A549 treated with ZK216348 at 1 μM for 4 hours (cell line): ENCODE measurements around the gene POLE2. TPM values are rescaled to one million over a fixed set of nuclear protein-coding genes. Genes with fewer than 3 reads are reported as not detected.

Experiments used
- total RNA-seq: library from RNA; stranded (reverse); fragments of 200-300 nt; extraction: Qiagen RNA extraction; gene quantifications from 5 replicates; pipeline ENCODE4 v1.2.3, GENCODE V29; 2022; ENCODE audit warnings: low read depth

POLE2 gene
- 8.8 to 15.4 TPM (median 13.7 TPM) in 5 replicates for total RNA-seq

GRCh38 chr14:49687942-49688700 lies at the start of gene POLE2:
POLE2 (minus strand) TSS chr14:49688214; CDS start chr14:49688203, 11 bp downstream.

GRCh38 chr14:49692811-49693734 lies 5.1 kb upstream of the POLE2 start, which contains the start of gene KLHDC1:
KLHDC1 (plus strand) TSS chr14:49693120; CDS start chr14:49693195, 75 bp downstream.

GRCh38 chr14:49634547-49635334 lies 53.3 kb downstream of the POLE2 start, which contains the start of gene DNAAF2:
DNAAF2 (minus strand) TSS chr14:49635244; CDS start chr14:49635149, 95 bp downstream.

GRCh38 chr14:49620182-49621113 lies 67.6 kb downstream of the POLE2 start, which contains the start of the genes MGAT2 and RPL36AL:
MGAT2 (plus strand) TSS chr14:49620799; CDS start chr14:49621269, 470 bp downstream.
RPL36AL (minus strand) TSS chr14:49620626; CDS start chr14:49619104, 1,522 bp downstream.

GRCh38 chr14:49598485-49599300 lies 89.3 kb downstream of the POLE2 start, which contains the start of gene LRR1:
LRR1 (plus strand) TSS chr14:49598940; CDS start chr14:49599021, 81 bp downstream.

Other genes starting within 250 kb of the POLE2 start
- gene RPS29, start 101.8 kb downstream of the POLE2 start, total RNA-seq = 3,825 to 4,971 TPM (median 4,174 TPM) in 5 replicates
- gene LRR1, start 89.3 kb downstream of the POLE2 start, total RNA-seq = 43.4 to 48.6 TPM (median 44.9 TPM) in 5 replicates
- 408 to 565 TPM (median 419 TPM) in 5 replicates for gene RPL36AL, start 67.6 kb downstream of the POLE2 start, total RNA-seq
- 40.9 to 52.9 TPM (median 47.3 TPM) in 5 replicates for gene MGAT2, start 67.4 kb downstream of the POLE2 start, total RNA-seq
- 9.4 to 12.6 TPM (median 11.8 TPM) in 5 replicates for gene DNAAF2, start 53.0 kb downstream of the POLE2 start, total RNA-seq
- gene KLHDC1, start 4.9 kb upstream of the POLE2 start, total RNA-seq = 0.15 to 0.36 TPM (median 0.26 TPM) in 5 replicates
- 24.1 to 41.7 TPM (median 32.7 TPM) in 5 replicates for gene KLHDC2, start 79.9 kb upstream of the POLE2 start, total RNA-seq
- gene NEMF, start 164.6 kb upstream of the POLE2 start, total RNA-seq = 26.3 to 40.0 TPM (median 33.3 TPM) in 5 replicates
- gene ARF6, start 204.9 kb upstream of the POLE2 start, total RNA-seq = 58.3 to 82.4 TPM (median 76.4 TPM) in 5 replicates